HG02610 (cell line): ENCODE results near the gene EFHC1.

Experiments
- ATAC-seq: cut with Tn5 transposase; IDR thresholded peaks from one replicate; pipeline ENCODE4 v1.9.1; 2021; ENCODE audit warnings: mild to moderate bottlenecking, moderate library complexity; ENCODE audit not compliant: unreplicated experiment

The EFHC1 gene

GRCh38 chr6:52551483-52552277 lies 131.5 kb downstream of the EFHC1 start:
- ATAC-seq: no peak

DNA sequence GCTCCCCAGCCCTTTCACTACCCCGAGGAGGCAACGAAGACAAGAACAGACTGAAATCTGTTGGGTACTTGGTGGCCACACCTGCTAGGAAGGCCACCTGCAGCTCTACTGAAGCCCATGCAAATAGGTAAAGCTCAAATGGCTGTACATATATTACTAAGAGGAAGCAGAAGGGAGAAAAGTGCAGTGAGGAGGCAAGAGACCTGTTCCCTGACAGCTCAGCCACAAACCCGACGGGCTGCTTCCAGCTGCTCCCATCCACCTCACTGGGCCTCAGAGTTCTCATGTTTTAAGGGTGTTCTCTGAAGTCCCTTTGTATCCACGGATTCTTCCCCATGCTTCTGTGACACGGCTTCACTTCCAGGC lies 132.1 kb downstream of the EFHC1 start:
- ATAC-seq: peak; percentile 91

DNA sequence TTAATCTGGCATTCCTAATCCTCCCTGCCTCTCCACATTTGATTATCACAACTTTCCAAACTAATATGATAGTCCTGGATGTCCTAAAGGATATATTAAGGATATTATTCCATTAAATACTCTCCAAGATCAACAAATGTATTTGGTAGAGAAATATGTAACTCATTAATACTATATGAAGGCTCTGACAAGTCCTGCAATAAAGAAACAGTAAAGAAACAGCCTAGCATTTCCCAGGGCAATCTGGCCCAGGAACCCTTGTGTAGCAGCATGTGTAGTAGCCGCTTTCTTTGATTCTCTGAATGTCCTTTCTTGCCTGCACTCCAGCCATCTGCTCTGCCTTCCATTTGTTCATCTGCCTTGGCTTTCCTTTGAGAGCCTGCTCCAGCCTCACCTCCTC lies 133.0 kb downstream of the EFHC1 start:
- no peak for ATAC-seq

GRCh38 chr6:52553719-52554118 lies 133.6 kb downstream of the EFHC1 start:
- ATAC-seq: no peak

DNA sequence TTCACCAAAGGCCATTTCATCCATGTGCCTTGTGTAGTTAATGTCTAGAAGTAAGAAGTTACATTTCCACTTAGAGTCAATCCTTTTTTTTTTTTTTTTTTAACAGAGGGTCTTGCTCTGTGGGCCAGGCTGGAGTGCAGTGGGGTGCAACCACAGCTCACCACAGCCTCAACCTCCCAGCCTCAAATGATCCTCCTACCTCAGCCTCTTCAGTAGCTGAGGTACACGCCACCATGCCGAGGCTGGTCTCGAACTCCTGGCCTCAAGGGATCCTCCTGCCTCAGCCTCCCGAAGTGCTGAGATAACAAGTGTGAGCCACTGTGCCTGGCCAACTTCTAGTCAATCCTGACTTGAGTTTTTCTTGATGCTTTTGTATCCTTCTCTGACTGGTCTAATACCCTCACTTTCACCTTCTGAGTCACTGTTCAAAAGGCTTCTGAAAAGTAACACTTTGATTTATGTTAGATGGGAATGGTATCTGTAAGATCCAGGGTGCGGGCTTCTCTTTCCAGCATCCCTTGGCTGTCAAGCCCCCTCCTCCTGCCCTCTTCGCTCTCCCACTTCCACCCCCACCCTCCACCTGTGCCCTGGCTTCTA lies 134.6 kb downstream of the EFHC1 start:
- no peak for ATAC-seq

DNA sequence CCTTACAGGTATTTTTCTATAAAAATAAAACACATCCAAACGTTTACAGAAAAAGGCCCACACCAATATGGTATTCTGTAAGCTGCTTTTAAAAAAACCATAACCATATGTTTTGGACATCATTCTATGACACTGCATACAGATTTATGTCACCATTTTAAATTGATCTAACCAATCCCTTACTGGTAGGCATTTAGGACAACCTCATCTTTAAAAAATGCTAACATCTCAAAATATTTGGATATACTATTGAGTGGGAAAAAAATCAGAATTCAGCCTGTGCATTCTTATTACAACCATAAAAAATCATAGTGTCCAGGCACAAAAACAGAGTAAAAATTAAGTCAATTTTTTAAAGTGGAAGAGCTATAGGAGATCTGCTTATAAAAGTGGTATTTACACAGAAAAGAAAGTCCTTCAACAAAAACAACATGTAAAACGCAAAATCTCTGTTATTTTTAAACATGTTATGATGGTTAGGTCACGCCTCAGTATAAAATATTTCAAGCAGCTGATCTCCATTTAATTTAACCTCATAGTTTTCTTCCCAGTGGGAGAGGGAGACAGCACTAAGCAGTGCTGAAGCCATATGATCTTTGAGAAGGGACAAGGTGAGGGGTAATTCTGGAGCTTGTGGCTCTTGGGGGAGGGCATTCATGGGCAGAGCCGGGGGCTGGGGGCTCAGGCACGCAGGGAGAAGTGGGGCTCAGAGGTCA lies 135.5 kb downstream of the EFHC1 start:
- no peak for ATAC-seq

DNA sequence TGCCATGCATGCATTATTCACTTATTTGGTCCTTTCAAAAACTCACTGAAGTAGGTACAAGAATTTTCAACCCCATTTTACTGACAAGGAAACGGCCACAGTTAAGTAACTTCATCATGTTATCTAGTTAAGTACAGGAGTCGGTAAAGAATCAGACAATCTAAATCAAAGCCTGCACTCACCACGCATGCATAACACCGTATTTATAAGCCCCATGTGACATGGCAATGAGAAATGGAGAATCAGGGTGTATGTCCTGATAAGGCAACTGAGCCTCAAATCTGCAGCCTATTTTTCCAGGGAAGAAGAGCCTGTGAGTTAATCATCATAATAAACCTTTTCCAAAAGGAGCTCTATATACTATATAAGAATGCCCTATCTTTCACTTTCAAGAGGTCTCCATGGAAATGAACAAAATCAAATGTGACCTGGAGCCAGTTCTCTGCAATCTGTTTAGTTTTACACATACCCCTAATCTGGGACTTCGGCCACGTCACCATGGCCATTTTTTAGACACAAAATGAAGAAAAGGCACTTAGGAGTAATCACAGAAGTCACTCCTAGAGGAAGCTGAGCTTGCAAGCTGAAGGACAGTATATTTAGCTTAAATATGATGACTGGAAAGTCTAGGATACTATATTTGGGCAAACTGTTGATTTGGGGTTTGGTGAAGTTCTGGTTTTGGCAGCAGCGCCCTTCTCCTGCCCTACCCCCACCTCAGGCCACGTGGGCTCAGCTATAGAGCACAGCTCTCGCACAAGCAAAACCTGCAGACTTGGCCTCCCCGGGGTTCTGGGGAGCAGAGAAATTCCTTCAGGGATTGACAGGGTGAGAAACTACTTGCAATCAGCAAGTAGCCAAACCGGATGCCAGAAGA lies 137.5 kb downstream of the EFHC1 start:
- no peak for ATAC-seq

GRCh38 chr6:52558266-52559000 lies 138.3 kb downstream of the EFHC1 start:
- ATAC-seq: no peak

- no peak for ATAC-seq
Measured at GRCh38 chr6:52560462-52560861, 140.3 kb downstream of the EFHC1 start.

DNA sequence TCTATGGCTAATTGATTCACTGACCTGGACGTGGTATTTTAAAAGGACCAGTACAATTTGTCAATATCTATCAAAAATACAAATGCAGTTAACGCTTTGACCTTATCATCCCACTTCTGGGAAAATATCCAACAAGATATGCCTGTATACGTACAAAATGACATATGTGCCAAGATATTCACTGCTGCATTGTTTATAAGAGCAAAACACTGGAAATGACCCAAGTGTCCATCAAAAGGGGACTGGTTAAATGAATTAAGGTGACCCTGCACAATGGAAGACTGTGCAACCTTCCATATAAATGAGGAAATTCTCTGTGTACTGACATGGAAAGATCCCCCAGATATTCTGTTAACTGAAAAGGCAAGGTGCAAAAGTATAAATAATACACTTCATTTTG lies 142.8 kb downstream of the EFHC1 start:
- ATAC-seq: no peak

DNA sequence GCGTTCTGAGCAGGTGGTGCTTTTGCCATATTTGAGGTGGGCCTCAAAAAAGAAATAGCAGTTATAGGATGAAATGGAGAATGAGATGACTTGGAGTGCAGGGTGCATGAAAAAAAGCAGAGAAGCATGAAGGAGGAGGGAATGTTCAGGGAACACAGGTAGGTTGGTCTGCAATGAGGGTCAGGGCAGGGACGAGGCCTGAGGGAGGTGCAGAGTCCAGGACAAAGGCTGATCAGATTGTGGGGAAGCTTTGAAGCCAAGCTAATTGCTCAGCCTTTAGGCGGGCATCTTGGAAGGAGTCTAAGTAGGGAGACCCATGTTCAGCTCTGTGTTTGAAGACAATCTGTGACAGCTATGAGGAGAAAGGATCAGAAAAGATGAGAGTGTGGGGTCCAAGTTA lies 144.7 kb downstream of the EFHC1 start:
- ATAC-seq: no peak

- ATAC-seq: peak; percentile 77
Measured at GRCh38 chr6:52566201-52566600, 146.1 kb downstream of the EFHC1 start.

- ATAC-seq: peak; percentile 6
Measured at GRCh38 chr6:52566853-52567279, 146.7 kb downstream of the EFHC1 start.

DNA sequence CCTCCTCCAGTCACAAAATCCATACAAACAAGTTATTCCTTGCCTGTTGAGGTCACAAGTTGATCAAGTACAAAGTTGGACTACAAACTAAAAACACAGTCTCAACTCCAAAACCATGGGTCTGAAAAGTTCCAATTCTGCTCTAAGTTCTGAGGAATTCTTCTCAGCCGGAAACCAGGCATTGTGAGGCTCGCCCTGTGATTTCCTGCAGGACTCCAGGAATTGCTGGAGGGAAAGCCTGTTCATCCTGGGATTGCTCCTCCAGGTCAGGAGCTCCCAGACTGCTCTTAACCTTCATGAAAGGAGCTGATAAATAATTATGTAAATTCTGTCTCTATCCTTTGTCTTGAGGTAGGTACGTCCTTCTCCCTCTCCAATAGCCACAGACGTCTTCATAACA lies 148.2 kb downstream of the EFHC1 start:
- no peak for ATAC-seq

- no peak for ATAC-seq
Measured at GRCh38 chr6:52570291-52570700, 150.2 kb downstream of the EFHC1 start.

DNA sequence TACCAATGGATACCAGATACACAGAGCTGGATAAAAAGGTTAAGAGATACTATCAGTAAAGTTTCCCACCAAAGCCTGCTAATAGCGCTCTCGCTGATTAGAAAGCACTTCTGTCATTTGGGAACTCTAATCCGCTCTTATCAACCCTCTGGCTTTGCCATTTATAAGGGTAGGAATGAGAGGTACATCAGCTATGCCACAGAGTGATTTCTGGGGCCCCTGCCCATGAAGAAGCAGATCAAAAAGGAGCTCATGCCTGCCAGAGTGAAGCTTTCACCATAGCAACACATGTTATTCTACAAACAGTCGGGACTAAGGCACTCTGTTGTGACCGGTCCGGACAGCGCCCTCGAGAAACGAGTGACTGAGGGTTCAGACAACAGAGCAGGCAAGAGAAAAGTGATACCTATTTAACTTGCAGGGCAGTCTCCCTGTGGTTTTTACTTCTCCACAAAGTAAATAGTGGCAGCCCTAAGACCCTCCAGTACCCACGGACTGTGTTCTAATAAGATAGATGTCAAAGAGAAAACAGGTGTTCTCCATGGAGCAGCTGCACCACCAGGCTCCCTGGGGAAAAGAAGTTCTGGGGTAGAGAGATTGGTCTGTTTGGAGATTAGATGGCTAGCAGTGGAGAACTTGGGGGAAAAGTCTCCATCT lies 151.1 kb downstream of the EFHC1 start:
- ATAC-seq: no peak

DNA sequence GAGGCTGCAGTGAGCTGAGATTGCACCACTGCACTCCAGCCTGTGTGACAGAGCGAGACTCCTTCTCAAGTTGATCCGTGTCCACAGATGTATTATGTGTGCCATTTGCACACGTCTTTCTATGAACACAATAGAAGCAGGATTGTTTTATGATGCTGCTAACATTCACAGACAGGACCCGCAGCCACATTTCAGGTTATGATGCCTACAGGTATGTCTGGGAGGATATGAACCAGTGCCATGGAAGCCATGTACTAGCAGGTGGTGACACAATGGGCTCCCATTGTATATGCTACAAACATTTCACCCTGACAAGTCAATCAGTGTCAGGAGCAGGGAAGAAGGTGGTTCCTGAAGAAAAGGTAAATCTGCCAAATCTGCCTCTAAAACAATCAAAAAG lies 152.4 kb downstream of the EFHC1 start:
- ATAC-seq: no peak

DNA sequence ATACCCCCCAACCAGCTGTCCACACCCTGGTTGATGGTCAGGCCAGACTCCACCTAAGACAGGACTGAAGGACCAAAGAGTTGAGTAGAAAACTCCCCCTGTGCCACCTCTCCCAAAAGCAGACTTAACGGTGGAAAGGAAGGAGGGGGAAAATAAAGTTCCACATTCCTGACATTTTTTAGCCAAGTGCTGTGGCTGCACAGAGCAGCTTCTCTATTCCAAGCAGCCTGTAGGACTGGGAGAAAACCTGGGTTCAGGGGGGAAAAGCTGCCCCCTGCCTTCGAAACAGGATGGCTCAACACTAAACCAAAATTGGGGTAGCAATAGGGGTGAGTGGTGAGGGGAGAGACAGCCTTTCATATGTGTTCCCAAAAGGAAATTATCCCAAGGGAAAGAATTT lies 153.2 kb downstream of the EFHC1 start:
- ATAC-seq: no peak
